ENCODE data around the gene TIMM22. TPM values are rescaled to one million over a fixed set of nuclear protein-coding genes. Genes with fewer than 3 reads are reported as not detected.

Gene TIMM22
- total and polyA plus RNA-seq, 2 donors (not counting 3 experiments of a cell fraction or from before 2014, with no cell fraction given) = 19.0 to 19.6 TPM

- Histone ChIP-seq H3K9me1 (replicated peaks; ENCODE audit: control insufficient read depth, extremely low read depth, insufficient read depth, low read length) (no peaks in the 10 kb centered on the region), H3K4me2 (ENCODE audit: insufficient read depth, low read length) (no peak overlapping the region), H3K4me1 (ENCODE audit: control insufficient read depth, extremely low read depth, insufficient read depth, low read length) (peaks cover 16% of the 10 kb centered on the region), H3K27ac (ENCODE audit: insufficient read depth, low read depth, low read length) (no peak overlapping the region), H3K36me3 (ENCODE audit: control insufficient read depth in 2 of 2, extremely low read depth in 1 of 2, insufficient read depth in 2 of 2, low read length in 2 of 2) (peaks cover 0 to 2% of the 10 kb centered on the region in 2 experiments), H2AFZ (ENCODE audit: low read depth, low read length) (no peak overlapping the region), H3K4me3 (replicated peaks in 1 of 3; ENCODE audit: insufficient read depth in 1 of 3, low read depth in 1 of 3, low read length in 3 of 3) (no peak overlapping the region), H3K27me3 (ENCODE audit: control insufficient read depth in 2 of 2, insufficient read depth in 2 of 2, low read length in 2 of 2) (no peaks in the 10 kb centered on the region), H3K9ac (replicated peaks; ENCODE audit: extremely low read depth, insufficient read depth, low read length) (no peak overlapping the region), H3K79me2 (ENCODE audit: control insufficient read depth, insufficient read depth, low read length) (peaks cover 17% of the 10 kb centered on the region), H3K9me3 (replicated peaks; ENCODE audit: control insufficient read depth, insufficient read depth, low read length) (no peaks in the 10 kb centered on the region), H4K20me1 (replicated peaks; ENCODE audit: control insufficient read depth, extremely low read depth, insufficient read depth, low read length) (no peaks in the 10 kb centered on the region)
- DNase-seq (ENCODE audit: low read depth, low spot score) (no peak), FAIRE-seq (no peak)
- POLR2A ChIA-PET = no interaction called here
- BruUV-seq (replicated peaks) = no TSS peak
- dilution Hi-C loops (cut with MboI; ENCODE audit: extremely low pct_ligation_motif_present, low sequenced_read_pairs) (no loop called here), intact Hi-C loops (cut with micrococcal nuclease) (no loop called here)
- CTCF ChIA-PET = interaction anchor here (0.8 to 2.6 kb wide), 3 partner anchors 10 to 13 kb away, joined by 4 to 79 read pairs (median 15); no protein-coding TSS in a partner anchor
- TF ChIP-seq, protein P1, sequence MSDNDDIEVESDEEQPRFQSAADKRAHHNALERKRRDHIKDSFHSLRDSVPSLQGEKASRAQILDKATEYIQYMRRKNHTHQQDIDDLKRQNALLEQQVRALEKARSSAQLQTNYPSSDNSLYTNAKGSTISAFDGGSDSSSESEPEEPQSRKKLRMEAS (IDR thresholded peaks at IDR 0.05; ENCODE audit: insufficient read depth, insufficient read length) = no peak
- TF ChIP-seq CTCF (IDR thresholded peaks at IDR 0.05; ENCODE audit: extremely low read depth in 1 of 2, insufficient read depth in 1 of 2, low read depth in 1 of 2, low read length in 2 of 2) (no peak), POLR2AphosphoS5 (IDR thresholded peaks at IDR 0.05; ENCODE audit: insufficient read depth, low read depth, low read length) (no peak), GATA2 (IDR thresholded peaks at IDR 0.05; ENCODE audit: insufficient read depth, insufficient read length, low read depth, low read length) (no peak), FOS (IDR thresholded peaks at IDR 0.05; ENCODE audit: borderline replicate concordance, insufficient read depth, low read length) (no peak), EZH2 (IDR thresholded peaks at IDR 0.05; ENCODE audit: borderline replicate concordance, low read depth, low read length, severe bottlenecking) (no peak), MYC (IDR thresholded peaks at IDR 0.05; ENCODE audit: low read depth, low read length) (no peak), JUN (IDR thresholded peaks at IDR 0.05; ENCODE audit: borderline replicate concordance, insufficient read depth, insufficient read length, low read depth) (no peak), POLR2A (IDR thresholded peaks at IDR 0.05; ENCODE audit: low read depth, low read length) (no peak)
Measured at GRCh38 chr17:1045456-1045855, 48.5 kb downstream of the TIMM22 start.
